HEK293 (cell line): ENCODE data around the gene CEP350.

Source experiments
- PRDM1 ChIP-seq: fragments of 450-650 bp; formaldehyde crosslinking; IDR thresholded peaks from 2 replicates; pipeline ENCODE4; 2016; ENCODE audit warnings: missing biosample characterization, missing genetic modification characterization
- YY1 ChIP-seq: fragments of 450-650 bp; formaldehyde crosslinking; IDR thresholded peaks from 2 replicates; pipeline ENCODE4 v1.5.1; 2018; ENCODE audit warnings: missing biosample characterization, missing genetic modification characterization
- ZBTB21 ChIP-seq: fragments of 450-650 bp; formaldehyde crosslinking; IDR thresholded peaks from 2 replicates; pipeline ENCODE4 v1.5.1; 2017; ENCODE audit warnings: missing biosample characterization, missing genetic modification characterization
- ZNF629 ChIP-seq: fragments of 450-650 bp; formaldehyde crosslinking; IDR thresholded peaks from 2 replicates; pipeline ENCODE4 v1.5.1; 2017; ENCODE audit warnings: missing biosample characterization, missing genetic modification characterization
- TF ChIP-seq, protein P1 (sequence below): fragments of 450-650 bp; formaldehyde crosslinking; conservative IDR thresholded peaks from 2 replicates; pipeline ENCODE4 v1.5.1; 2016; ENCODE audit warnings: low read depth, missing biosample characterization, missing genetic modification characterization
- TF ChIP-seq, protein P2 (sequence below): fragments of 450-650 bp; formaldehyde crosslinking; IDR thresholded peaks from 2 replicates; pipeline ENCODE4 v1.5.1; 2016; ENCODE audit warnings: missing biosample characterization, missing genetic modification characterization
- TF ChIP-seq, protein P3 (sequence below): fragments of 450-650 bp; formaldehyde crosslinking; IDR thresholded peaks from 2 replicates; pipeline ENCODE4 v1.5.1; 2016; ENCODE audit warnings: missing biosample characterization, missing genetic modification characterization
- TF ChIP-seq, protein P4 (sequence below): fragments of 450-650 bp; formaldehyde crosslinking; IDR thresholded peaks from 2 replicates; pipeline ENCODE4 v1.5.1; 2016; ENCODE audit warnings: missing biosample characterization, missing genetic modification characterization

DNA sequence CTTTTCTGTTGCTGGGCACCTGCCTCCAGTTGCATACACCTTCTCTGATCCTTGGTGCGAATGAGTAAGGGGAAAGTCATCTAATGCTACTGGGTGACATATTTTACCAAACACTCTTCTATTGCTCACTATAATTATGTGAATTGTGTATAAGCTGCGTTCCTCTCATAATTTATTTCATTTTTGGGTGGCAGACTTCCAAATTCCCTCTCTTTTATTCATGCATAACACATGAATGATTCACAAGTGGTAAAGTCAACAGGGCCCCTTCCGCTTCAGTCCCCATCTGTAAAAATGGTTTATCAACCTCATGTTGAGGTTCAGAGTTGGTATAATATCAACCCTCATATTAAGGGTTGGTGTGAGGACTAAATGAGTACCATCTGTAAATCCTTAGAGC lies 196.9 kb downstream of the CEP350 start:
- TF ChIP-seq, protein P1, sequence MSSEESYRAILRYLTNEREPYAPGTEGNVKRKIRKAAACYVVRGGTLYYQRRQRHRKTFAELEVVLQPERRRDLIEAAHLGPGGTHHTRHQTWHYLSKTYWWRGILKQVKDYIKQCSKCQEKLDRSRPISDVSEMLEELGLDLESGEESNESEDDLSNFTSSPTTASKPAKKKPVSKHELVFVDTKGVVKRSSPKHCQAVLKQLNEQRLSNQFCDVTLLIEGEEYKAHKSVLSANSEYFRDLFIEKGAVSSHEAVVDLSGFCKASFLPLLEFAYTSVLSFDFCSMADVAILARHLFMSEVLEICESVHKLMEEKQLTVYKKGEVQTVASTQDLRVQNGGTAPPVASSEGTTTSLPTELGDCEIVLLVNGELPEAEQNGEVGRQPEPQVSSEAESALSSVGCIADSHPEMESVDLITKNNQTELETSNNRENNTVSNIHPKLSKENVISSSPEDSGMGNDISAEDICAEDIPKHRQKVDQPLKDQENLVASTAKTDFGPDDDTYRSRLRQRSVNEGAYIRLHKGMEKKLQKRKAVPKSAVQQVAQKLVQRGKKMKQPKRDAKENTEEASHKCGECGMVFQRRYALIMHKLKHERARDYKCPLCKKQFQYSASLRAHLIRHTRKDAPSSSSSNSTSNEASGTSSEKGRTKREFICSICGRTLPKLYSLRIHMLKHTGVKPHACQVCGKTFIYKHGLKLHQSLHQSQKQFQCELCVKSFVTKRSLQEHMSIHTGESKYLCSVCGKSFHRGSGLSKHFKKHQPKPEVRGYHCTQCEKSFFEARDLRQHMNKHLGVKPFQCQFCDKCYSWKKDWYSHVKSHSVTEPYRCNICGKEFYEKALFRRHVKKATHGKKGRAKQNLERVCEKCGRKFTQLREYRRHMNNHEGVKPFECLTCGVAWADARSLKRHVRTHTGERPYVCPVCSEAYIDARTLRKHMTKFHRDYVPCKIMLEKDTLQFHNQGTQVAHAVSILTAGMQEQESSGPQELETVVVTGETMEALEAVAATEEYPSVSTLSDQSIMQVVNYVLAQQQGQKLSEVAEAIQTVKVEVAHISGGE (tag by site-specific recombination) = no peak
- TF ChIP-seq, protein P2, sequence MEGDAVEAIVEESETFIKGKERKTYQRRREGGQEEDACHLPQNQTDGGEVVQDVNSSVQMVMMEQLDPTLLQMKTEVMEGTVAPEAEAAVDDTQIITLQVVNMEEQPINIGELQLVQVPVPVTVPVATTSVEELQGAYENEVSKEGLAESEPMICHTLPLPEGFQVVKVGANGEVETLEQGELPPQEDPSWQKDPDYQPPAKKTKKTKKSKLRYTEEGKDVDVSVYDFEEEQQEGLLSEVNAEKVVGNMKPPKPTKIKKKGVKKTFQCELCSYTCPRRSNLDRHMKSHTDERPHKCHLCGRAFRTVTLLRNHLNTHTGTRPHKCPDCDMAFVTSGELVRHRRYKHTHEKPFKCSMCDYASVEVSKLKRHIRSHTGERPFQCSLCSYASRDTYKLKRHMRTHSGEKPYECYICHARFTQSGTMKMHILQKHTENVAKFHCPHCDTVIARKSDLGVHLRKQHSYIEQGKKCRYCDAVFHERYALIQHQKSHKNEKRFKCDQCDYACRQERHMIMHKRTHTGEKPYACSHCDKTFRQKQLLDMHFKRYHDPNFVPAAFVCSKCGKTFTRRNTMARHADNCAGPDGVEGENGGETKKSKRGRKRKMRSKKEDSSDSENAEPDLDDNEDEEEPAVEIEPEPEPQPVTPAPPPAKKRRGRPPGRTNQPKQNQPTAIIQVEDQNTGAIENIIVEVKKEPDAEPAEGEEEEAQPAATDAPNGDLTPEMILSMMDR (tag by site-specific recombination) = no peak
- TF ChIP-seq ZBTB21 (tag by site-specific recombination) = no peak
- TF ChIP-seq, protein P3, sequence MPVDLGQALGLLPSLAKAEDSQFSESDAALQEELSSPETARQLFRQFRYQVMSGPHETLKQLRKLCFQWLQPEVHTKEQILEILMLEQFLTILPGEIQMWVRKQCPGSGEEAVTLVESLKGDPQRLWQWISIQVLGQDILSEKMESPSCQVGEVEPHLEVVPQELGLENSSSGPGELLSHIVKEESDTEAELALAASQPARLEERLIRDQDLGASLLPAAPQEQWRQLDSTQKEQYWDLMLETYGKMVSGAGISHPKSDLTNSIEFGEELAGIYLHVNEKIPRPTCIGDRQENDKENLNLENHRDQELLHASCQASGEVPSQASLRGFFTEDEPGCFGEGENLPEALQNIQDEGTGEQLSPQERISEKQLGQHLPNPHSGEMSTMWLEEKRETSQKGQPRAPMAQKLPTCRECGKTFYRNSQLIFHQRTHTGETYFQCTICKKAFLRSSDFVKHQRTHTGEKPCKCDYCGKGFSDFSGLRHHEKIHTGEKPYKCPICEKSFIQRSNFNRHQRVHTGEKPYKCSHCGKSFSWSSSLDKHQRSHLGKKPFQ (tag by site-specific recombination) = no peak
- TF ChIP-seq YY1 = no peak
- TF ChIP-seq, protein P4, sequence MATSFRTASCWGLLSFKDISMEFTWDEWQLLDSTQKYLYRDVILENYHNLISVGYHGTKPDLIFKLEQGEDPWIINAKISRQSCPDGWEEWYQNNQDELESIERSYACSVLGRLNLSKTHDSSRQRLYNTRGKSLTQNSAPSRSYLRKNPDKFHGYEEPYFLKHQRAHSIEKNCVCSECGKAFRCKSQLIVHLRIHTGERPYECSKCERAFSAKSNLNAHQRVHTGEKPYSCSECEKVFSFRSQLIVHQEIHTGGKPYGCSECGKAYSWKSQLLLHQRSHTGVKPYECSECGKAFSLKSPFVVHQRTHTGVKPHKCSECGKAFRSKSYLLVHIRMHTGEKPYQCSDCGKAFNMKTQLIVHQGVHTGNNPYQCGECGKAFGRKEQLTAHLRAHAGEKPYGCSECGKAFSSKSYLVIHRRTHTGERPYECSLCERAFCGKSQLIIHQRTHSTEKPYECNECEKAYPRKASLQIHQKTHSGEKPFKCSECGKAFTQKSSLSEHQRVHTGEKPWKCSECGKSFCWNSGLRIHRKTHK (tag by site-specific recombination) = no peak
- no peak for TF ChIP-seq ZNF629 (tag by site-specific recombination)
- no peak for TF ChIP-seq PRDM1
